Measurements from ENCODE around the gene EFNA4.

Gene EFNA4

GRCh38 chr1:155034318-155035208, 29.0 kb upstream of the EFNA4 start:
- no peak for DNase-seq

- no peak for DNase-seq
Measured at GRCh38 chr1:155035936-155036335, 27.6 kb upstream of the EFNA4 start.

GRCh38 chr1:155037043-155037442, 26.5 kb upstream of the EFNA4 start:
- no peak for DNase-seq

- DNase-seq: no peak
Measured at GRCh38 chr1:155037851-155038441, 25.6 kb upstream of the EFNA4 start.

GRCh38 chr1:155038602-155039307, 24.8 kb upstream of the EFNA4 start:
- DNase-seq: no peak

- no peak for DNase-seq
Measured at GRCh38 chr1:155039308-155039669, 24.3 kb upstream of the EFNA4 start.

GRCh38 chr1:155040358-155041093, 23.0 kb upstream of the EFNA4 start:
- no peak for DNase-seq

- DNase-seq: no peak
Measured at GRCh38 chr1:155042789-155043188, 20.8 kb upstream of the EFNA4 start.

GRCh38 chr1:155043301-155043702, 20.2 kb upstream of the EFNA4 start:
- DNase-seq: no peak

- DNase-seq: no peak
Measured at GRCh38 chr1:155043793-155044192, 19.7 kb upstream of the EFNA4 start.

GRCh38 chr1:155044365-155044764, 19.2 kb upstream of the EFNA4 start:
- DNase-seq: no peak

GRCh38 chr1:155044812-155045657, 18.5 kb upstream of the EFNA4 start:
- no peak for DNase-seq

- no peak for DNase-seq
Measured at GRCh38 chr1:155048449-155049334, 14.8 kb upstream of the EFNA4 start.

- DNase-seq: no peak
Measured at GRCh38 chr1:155049651-155050559, 13.6 kb upstream of the EFNA4 start.

- no peak for DNase-seq
Measured at GRCh38 chr1:155050560-155051341, 12.8 kb upstream of the EFNA4 start, which contains the start of gene ADAM15. TSS of gene ADAM15 (plus strand) at chr1:155051316. CDS start at chr1:155051387, 71 bp downstream.

- DNase-seq: no peak
Measured at GRCh38 chr1:155051342-155051776, 12.2 kb upstream of the EFNA4 start.

- no peak for DNase-seq
Measured at GRCh38 chr1:155051777-155052398, 11.7 kb upstream of the EFNA4 start.

Measured in cortex of kidney (tissue), 1 donor.